Prostate gland (tissue), 2 donors: ENCODE measurements around the gene CALM3. TPM values are rescaled to one million over a fixed set of nuclear protein-coding genes. Genes with fewer than 3 reads are reported as not detected.
A peak's percentile ranks its signal among the peaks of the same experiment; 100 is the strongest.

Experiments
- DNase-seq: peaks from one replicate; pipeline ENCODE4 v3.0.0-alpha.2; 2019; ENCODE audit warnings: low spot score
- H3K27ac ChIP-seq, 2 donors: fragments of 200-600 bp; sonication (generic); 2 replicates each; pipeline ENCODE4 v1.5.1; 2017 to 2019
- H3K27me3 ChIP-seq: fragments of 200-600 bp; sonication (generic); replicated peaks from 2 replicates; pipeline ENCODE4 v1.5.1; 2019; ENCODE audit not compliant: insufficient read depth
- H3K36me3 ChIP-seq, 2 donors: fragments of 200-600 bp; sonication (generic); 1 replicate in 1 of 2; 2 replicates in 1 of 2; pipeline versions ENCODE4 v1.5.1 to v1.8.1; 2017 to 2019
- H3K4me1 ChIP-seq: fragments of 200-600 bp; sonication (generic); replicated peaks from 2 replicates; pipeline ENCODE4 v1.5.1; 2019
- H3K4me3 ChIP-seq, 2 donors: fragments of 200-600 bp; sonication (generic); 2 replicates each; pipeline ENCODE4 v1.5.1; 2017 to 2019
- H3K9me3 ChIP-seq: fragments of 200-600 bp; sonication (generic); 2 replicates; pipeline ENCODE4 v1.5.1; 2017
- CTCF ChIP-seq, 4 experiments: fragments of 200-600 bp in 2 of 4; fragments of 450-650 bp in 2 of 4; sonication (generic) in 2 of 4; IDR thresholded peaks; 1 replicate in 3 of 4; 2 replicates in 1 of 4; pipeline ENCODE4 v1.5.1; 2016 to 2019; ENCODE audit warnings: antibody characterized with exemption in 4 of 4, mild to moderate bottlenecking in 2 of 4, moderate library complexity in 2 of 4
- POLR2A ChIP-seq: fragments of 450-650 bp; IDR thresholded peaks from one replicate; pipeline ENCODE4 v1.6.1; 2016; ENCODE audit warnings: antibody characterized with exemption, mild to moderate bottlenecking
- POLR2AphosphoS5 ChIP-seq: sonication (generic); formaldehyde crosslinking; IDR thresholded peaks from one replicate; pipeline ENCODE4 v1.6.1; 2017; ENCODE audit warnings: antibody characterized with exemption
- WGBS: methylation state at CpG from one replicate; pipeline ENCODE4 v1.1.5; 2018; 5-methylcytosine and 5-hydroxymethylcytosine counted together
- intact Hi-C: fragments of 100-400 bp; cut with DNase I; formaldehyde crosslinking; loops from one replicate; pipeline ENCODE4 v1.14.2; 2022
- total RNA-seq, 2 donors: library from RNA; depleted of rRNA; stranded (reverse); fragments of >200 nt; gene quantifications; one replicate each; pipeline ENCODE4 v1.1.0, GENCODE V29; 2016

The CALM3 gene
- total RNA-seq, 2 donors from 2014 or later, result 166 to 171 TPM

GRCh38 chr19:46617601-46618000, 16.5 kb downstream of the CALM3 start:
- H3K27ac ChIP-seq, result no peak overlapping the region
- H3K9me3 ChIP-seq, result no peaks in the 10 kb centered on the region
- H3K4me3 ChIP-seq, result no peak overlapping the region
- no peaks in the 10 kb centered on the region for H3K27me3 ChIP-seq
- H3K4me1 ChIP-seq, result no peaks in the 10 kb centered on the region
- DNase-seq, result no peak
- no peaks in the 10 kb centered on the region for H3K36me3 ChIP-seq
- 74% methylated on average over 6 of the region's 6 CpGs for WGBS
- TF ChIP-seq POLR2AphosphoS5 (no peak), CTCF (IDR thresholded peaks at IDR 0.05) (no peak), POLR2A (no peak)
- intact Hi-C loops, result no loop called here

- DNase-seq, result no peak
- no peaks in the 10 kb centered on the region for H3K36me3 ChIP-seq
- no peak overlapping the region for H3K27ac ChIP-seq
- no peaks in the 10 kb centered on the region for H3K4me1 ChIP-seq
- TF ChIP-seq POLR2A, result no peak
- peak; percentile 48 for TF ChIP-seq POLR2AphosphoS5
- WGBS, result 34% methylated on average over 9 of the region's 9 CpGs
- no peak overlapping the region for H3K4me3 ChIP-seq
- intact Hi-C loops, result no loop called here
- H3K27me3 ChIP-seq, result no peaks in the 10 kb centered on the region
- H3K9me3 ChIP-seq, result no peaks in the 10 kb centered on the region
Observed at GRCh38 chr19:46618670-46619231, 17.6 kb downstream of the CALM3 start.

GRCh38 chr19:46620267-46620666, 19.1 kb downstream of the CALM3 start:
- DNase-seq, result no peak
- Histone ChIP-seq H3K27ac (no peak overlapping the region), H3K27me3 (no peaks in the 10 kb centered on the region), H3K4me3 (no peak overlapping the region), H3K4me1 (no peaks in the 10 kb centered on the region), H3K9me3 (no peaks in the 10 kb centered on the region), H3K36me3 (no peaks in the 10 kb centered on the region)
- 87% methylated on average over 3 of the region's 3 CpGs for WGBS
- intact Hi-C loops, result no loop called here
- no peak for TF ChIP-seq CTCF (IDR thresholded peaks at IDR 0.05)
- no peak for TF ChIP-seq POLR2A
- no peak for TF ChIP-seq POLR2AphosphoS5

GRCh38 chr19:46620716-46621115, 19.6 kb downstream of the CALM3 start:
- no peaks in the 10 kb centered on the region for H3K4me1 ChIP-seq
- no peaks in the 10 kb centered on the region for H3K36me3 ChIP-seq
- no peaks in the 10 kb centered on the region for H3K9me3 ChIP-seq
- peak overlapping the region in 1 of 2 donors; percentile 7 for H3K27ac ChIP-seq
- WGBS, result 53% methylated on average over 6 of the region's 6 CpGs
- DNase-seq, result no peak
- H3K4me3 ChIP-seq, result no peak overlapping the region
- H3K27me3 ChIP-seq, result no peaks in the 10 kb centered on the region
- intact Hi-C loops, result no loop called here
- TF ChIP-seq POLR2A, result no peak
- no peak for TF ChIP-seq CTCF (IDR thresholded peaks at IDR 0.05)
- TF ChIP-seq POLR2AphosphoS5, result no peak

- no peak for TF ChIP-seq POLR2AphosphoS5
- no peak for TF ChIP-seq POLR2A
- TF ChIP-seq CTCF (IDR thresholded peaks at IDR 0.05), result no peak
- no peaks in the 10 kb centered on the region for H3K27me3 ChIP-seq
- no peaks in the 10 kb centered on the region for H3K36me3 ChIP-seq
- no peak overlapping the region for H3K4me3 ChIP-seq
- H3K4me1 ChIP-seq, result no peaks in the 10 kb centered on the region
- intact Hi-C loops, result no loop called here
- no peaks in the 10 kb centered on the region for H3K9me3 ChIP-seq
- 75% methylated on average over 32 of the region's 32 CpGs for WGBS
- DNase-seq, result no peak
- H3K27ac ChIP-seq, result peak overlapping the region in 1 of 2 donors; percentile 7
Observed at GRCh38 chr19:46621191-46622117, 20.3 kb downstream of the CALM3 start.
